ENCODE measurements around the gene C4orf50.

The C4orf50 gene

GRCh38 chr4:6030679-6031078 is 12.4 kb upstream of the C4orf50 start:
- H3K4me3 ChIP-seq (ENCODE audit: low read depth in 1 of 2, low read length in 2 of 2): no peak overlapping the region
- no peak overlapping the region for H3K27ac ChIP-seq (ENCODE audit: low read depth, low read length)
- no peaks in the 10 kb centered on the region for H3K36me3 ChIP-seq (ENCODE audit: control insufficient read depth in 1 of 2, insufficient read depth in 2 of 2, low read length in 2 of 2)
- H3K4me1 ChIP-seq (ENCODE audit: control insufficient read depth in 1 of 2, insufficient read depth in 2 of 2, low read length in 2 of 2): no peaks in the 10 kb centered on the region
- no peak overlapping the region for H3K9ac ChIP-seq (ENCODE audit: low read depth in 1 of 2, low read length in 2 of 2)
- H3K27me3 ChIP-seq (ENCODE audit: control insufficient read depth in 1 of 2, insufficient read depth in 2 of 2, low read length in 2 of 2): no peaks in the 10 kb centered on the region
- no peaks in the 10 kb centered on the region for H3K9me3 ChIP-seq (ENCODE audit: control insufficient read depth in 1 of 2, low read length in 2 of 2)

GRCh38 chr4:6029254-6029653 is 11.0 kb upstream of the C4orf50 start:
- no peak overlapping the region for H3K27ac ChIP-seq (ENCODE audit: low read depth, low read length)
- no peaks in the 10 kb centered on the region for H3K4me1 ChIP-seq (ENCODE audit: control insufficient read depth in 1 of 2, insufficient read depth in 2 of 2, low read length in 2 of 2)
- H3K27me3 ChIP-seq (ENCODE audit: control insufficient read depth in 1 of 2, insufficient read depth in 2 of 2, low read length in 2 of 2): no peaks in the 10 kb centered on the region
- no peaks in the 10 kb centered on the region for H3K36me3 ChIP-seq (ENCODE audit: control insufficient read depth in 1 of 2, insufficient read depth in 2 of 2, low read length in 2 of 2)
- no peak overlapping the region for H3K4me3 ChIP-seq (ENCODE audit: low read depth in 1 of 2, low read length in 2 of 2)
- no peak overlapping the region for H3K9ac ChIP-seq (ENCODE audit: low read depth in 1 of 2, low read length in 2 of 2)
- H3K9me3 ChIP-seq (ENCODE audit: control insufficient read depth in 1 of 2, low read length in 2 of 2): no peaks in the 10 kb centered on the region

- H3K9me3 ChIP-seq (ENCODE audit: control insufficient read depth in 1 of 2, low read length in 2 of 2): no peaks in the 10 kb centered on the region
- H3K9ac ChIP-seq (ENCODE audit: low read depth in 1 of 2, low read length in 2 of 2): no peak overlapping the region
- no peaks in the 10 kb centered on the region for H3K36me3 ChIP-seq (ENCODE audit: control insufficient read depth in 1 of 2, insufficient read depth in 2 of 2, low read length in 2 of 2)
- no peaks in the 10 kb centered on the region for H3K4me1 ChIP-seq (ENCODE audit: control insufficient read depth in 1 of 2, insufficient read depth in 2 of 2, low read length in 2 of 2)
- no peak overlapping the region for H3K27ac ChIP-seq (ENCODE audit: low read depth, low read length)
- H3K4me3 ChIP-seq (ENCODE audit: low read depth in 1 of 2, low read length in 2 of 2): no peak overlapping the region
- H3K27me3 ChIP-seq (ENCODE audit: control insufficient read depth in 1 of 2, insufficient read depth in 2 of 2, low read length in 2 of 2): no peaks in the 10 kb centered on the region
Observed at GRCh38 chr4:6028168-6028567, 9.9 kb upstream of the C4orf50 start.

- no peaks in the 10 kb centered on the region for H3K27me3 ChIP-seq (ENCODE audit: control insufficient read depth in 1 of 2, insufficient read depth in 2 of 2, low read length in 2 of 2)
- no peaks in the 10 kb centered on the region for H3K4me1 ChIP-seq (ENCODE audit: control insufficient read depth in 1 of 2, insufficient read depth in 2 of 2, low read length in 2 of 2)
- H3K9me3 ChIP-seq (ENCODE audit: control insufficient read depth in 1 of 2, low read length in 2 of 2): no peaks in the 10 kb centered on the region
- no peaks in the 10 kb centered on the region for H3K36me3 ChIP-seq (ENCODE audit: control insufficient read depth in 1 of 2, insufficient read depth in 2 of 2, low read length in 2 of 2)
- no peak overlapping the region for H3K9ac ChIP-seq (ENCODE audit: low read depth in 1 of 2, low read length in 2 of 2)
- H3K4me3 ChIP-seq (ENCODE audit: low read depth in 1 of 2, low read length in 2 of 2): no peak overlapping the region
- H3K27ac ChIP-seq (ENCODE audit: low read depth, low read length): no peak overlapping the region
Observed at GRCh38 chr4:6027392-6027791, 9.2 kb upstream of the C4orf50 start.

GRCh38 chr4:6024313-6024960 is 6.2 kb upstream of the C4orf50 start:
- no peaks in the 10 kb centered on the region for H3K36me3 ChIP-seq (ENCODE audit: control insufficient read depth in 1 of 2, insufficient read depth in 2 of 2, low read length in 2 of 2)
- H3K27me3 ChIP-seq (ENCODE audit: control insufficient read depth in 1 of 2, insufficient read depth in 2 of 2, low read length in 2 of 2): no peaks in the 10 kb centered on the region
- H3K9ac ChIP-seq (ENCODE audit: low read depth in 1 of 2, low read length in 2 of 2): no peak overlapping the region
- no peak overlapping the region for H3K4me3 ChIP-seq (ENCODE audit: low read depth in 1 of 2, low read length in 2 of 2)
- H3K27ac ChIP-seq (ENCODE audit: low read depth, low read length): no peak overlapping the region
- no peaks in the 10 kb centered on the region for H3K4me1 ChIP-seq (ENCODE audit: control insufficient read depth in 1 of 2, insufficient read depth in 2 of 2, low read length in 2 of 2)
- no peaks in the 10 kb centered on the region for H3K9me3 ChIP-seq (ENCODE audit: control insufficient read depth in 1 of 2, low read length in 2 of 2)

- Histone ChIP-seq H3K4me1 (ENCODE audit: control insufficient read depth in 1 of 2, insufficient read depth in 2 of 2, low read length in 2 of 2) (no peaks in the 10 kb centered on the region), H3K4me3 (ENCODE audit: low read depth in 1 of 2, low read length in 2 of 2) (no peak overlapping the region), H3K36me3 (ENCODE audit: control insufficient read depth in 1 of 2, insufficient read depth in 2 of 2, low read length in 2 of 2) (no peaks in the 10 kb centered on the region), H3K9me3 (ENCODE audit: control insufficient read depth in 1 of 2, low read length in 2 of 2) (no peaks in the 10 kb centered on the region), H3K27me3 (ENCODE audit: control insufficient read depth in 1 of 2, insufficient read depth in 2 of 2, low read length in 2 of 2) (no peaks in the 10 kb centered on the region), H3K27ac (ENCODE audit: low read depth, low read length) (no peak overlapping the region), H3K9ac (ENCODE audit: low read depth in 1 of 2, low read length in 2 of 2) (no peak overlapping the region)
Observed at GRCh38 chr4:6023731-6024130, 5.5 kb upstream of the C4orf50 start.

- no peaks in the 10 kb centered on the region for H3K36me3 ChIP-seq (ENCODE audit: control insufficient read depth in 1 of 2, insufficient read depth in 2 of 2, low read length in 2 of 2)
- H3K27me3 ChIP-seq (ENCODE audit: control insufficient read depth in 1 of 2, insufficient read depth in 2 of 2, low read length in 2 of 2): no peaks in the 10 kb centered on the region
- no peak overlapping the region for H3K9ac ChIP-seq (ENCODE audit: low read depth in 1 of 2, low read length in 2 of 2)
- no peaks in the 10 kb centered on the region for H3K4me1 ChIP-seq (ENCODE audit: control insufficient read depth in 1 of 2, insufficient read depth in 2 of 2, low read length in 2 of 2)
- H3K9me3 ChIP-seq (ENCODE audit: control insufficient read depth in 1 of 2, low read length in 2 of 2): no peaks in the 10 kb centered on the region
- no peak overlapping the region for H3K4me3 ChIP-seq (ENCODE audit: low read depth in 1 of 2, low read length in 2 of 2)
- H3K27ac ChIP-seq (ENCODE audit: low read depth, low read length): no peak overlapping the region
Observed at GRCh38 chr4:6022607-6023288, 4.5 kb upstream of the C4orf50 start.

GRCh38 chr4:6021831-6022606 is 3.8 kb upstream of the C4orf50 start:
- Histone ChIP-seq H3K27ac (ENCODE audit: low read depth, low read length) (no peak overlapping the region), H3K9ac (ENCODE audit: low read depth in 1 of 2, low read length in 2 of 2) (no peak overlapping the region), H3K4me1 (ENCODE audit: control insufficient read depth in 1 of 2, insufficient read depth in 2 of 2, low read length in 2 of 2) (no peaks in the 10 kb centered on the region), H3K9me3 (ENCODE audit: control insufficient read depth in 1 of 2, low read length in 2 of 2) (no peaks in the 10 kb centered on the region), H3K27me3 (ENCODE audit: control insufficient read depth in 1 of 2, insufficient read depth in 2 of 2, low read length in 2 of 2) (no peaks in the 10 kb centered on the region), H3K36me3 (ENCODE audit: control insufficient read depth in 1 of 2, insufficient read depth in 2 of 2, low read length in 2 of 2) (no peaks in the 10 kb centered on the region), H3K4me3 (ENCODE audit: low read depth in 1 of 2, low read length in 2 of 2) (no peak overlapping the region)

GRCh38 chr4:6020613-6021012 is 2.4 kb upstream of the C4orf50 start:
- Histone ChIP-seq H3K4me1 (ENCODE audit: control insufficient read depth in 1 of 2, insufficient read depth in 2 of 2, low read length in 2 of 2) (no peaks in the 10 kb centered on the region), H3K36me3 (ENCODE audit: control insufficient read depth in 1 of 2, insufficient read depth in 2 of 2, low read length in 2 of 2) (no peaks in the 10 kb centered on the region), H3K9ac (ENCODE audit: low read depth in 1 of 2, low read length in 2 of 2) (no peak overlapping the region), H3K27me3 (ENCODE audit: control insufficient read depth in 1 of 2, insufficient read depth in 2 of 2, low read length in 2 of 2) (no peaks in the 10 kb centered on the region), H3K4me3 (ENCODE audit: low read depth in 1 of 2, low read length in 2 of 2) (no peak overlapping the region), H3K27ac (ENCODE audit: low read depth, low read length) (no peak overlapping the region), H3K9me3 (ENCODE audit: control insufficient read depth in 1 of 2, low read length in 2 of 2) (no peaks in the 10 kb centered on the region)
